Amniotic stem cell (primary cell): Measurements from ENCODE around the gene NUDT13.

Experiments used
- DNase-seq: peaks from one replicate; lab custom pipeline; 2025; lab: John Stamatoyannopoulos, UW

Gene NUDT13

GRCh38 chr10:73110345-73110849, at the start of gene NUDT13:
NUDT13 (plus strand) TSS chr10:73110455; CDS start chr10:73114366, 3,911 bp downstream.
- peak; percentile 38 for DNase-seq

GRCh38 chr10:73060738-73061635, 49.3 kb upstream of the NUDT13 start:
- DNase-seq: no peak

GRCh38 chr10:73061743-73062142, 48.5 kb upstream of the NUDT13 start:
- no peak for DNase-seq

- no peak for DNase-seq
Measured at GRCh38 chr10:73065441-73065840, 44.8 kb upstream of the NUDT13 start.

- DNase-seq: no peak
Measured at GRCh38 chr10:73073627-73074026, 36.6 kb upstream of the NUDT13 start.

- DNase-seq: no peak
Measured at GRCh38 chr10:73075829-73076228, 34.4 kb upstream of the NUDT13 start.

- no peak for DNase-seq
Measured at GRCh38 chr10:73076360-73077183, 33.7 kb upstream of the NUDT13 start.

GRCh38 chr10:73079779-73080541, 30.3 kb upstream of the NUDT13 start:
- DNase-seq: no peak

- DNase-seq: no peak
Measured at GRCh38 chr10:73083221-73083620, 27.0 kb upstream of the NUDT13 start.

- DNase-seq: no peak
Measured at GRCh38 chr10:73084209-73084608, 26.0 kb upstream of the NUDT13 start.

GRCh38 chr10:73086816-73087215, 23.4 kb upstream of the NUDT13 start:
- no peak for DNase-seq

GRCh38 chr10:73088304-73088703, 22.0 kb upstream of the NUDT13 start:
- DNase-seq: no peak

GRCh38 chr10:73092830-73093229, 17.4 kb upstream of the NUDT13 start:
- DNase-seq: no peak

- no peak for DNase-seq
Measured at GRCh38 chr10:73093922-73094850, 16.1 kb upstream of the NUDT13 start.

- DNase-seq: no peak
Measured at GRCh38 chr10:73094986-73095480, 15.2 kb upstream of the NUDT13 start.

- peak; percentile 78 for DNase-seq
Measured at GRCh38 chr10:73095481-73096021, 14.7 kb upstream of the NUDT13 start.

GRCh38 chr10:73096041-73096448, 14.2 kb upstream of the NUDT13 start:
- DNase-seq: no peak

GRCh38 chr10:73096449-73097304, 13.6 kb upstream of the NUDT13 start, which contains the start of gene P4HA1:
P4HA1 (minus strand) TSS chr10:73096866; CDS start chr10:73074883, 21,983 bp downstream.
- peak; percentile 96 for DNase-seq

- no peak for DNase-seq
Measured at GRCh38 chr10:73097305-73097670, 13.0 kb upstream of the NUDT13 start.
